ENCODE measurements around the gene PEDS1.

- TF ChIP-seq CTCF (IDR thresholded peaks at IDR 0.05) (no peak), POLR2A (IDR thresholded peaks at IDR 0.05) (no peak)
Observed at GRCh38 chr20:50125279-50125678, 28.2 kb downstream of the PEDS1 start.
